Measurements from ENCODE around the gene ESPN.

GRCh38 chr1:6461051-6461530 is 36.5 kb downstream of the ESPN start:
- TF ChIP-seq, protein P1, sequence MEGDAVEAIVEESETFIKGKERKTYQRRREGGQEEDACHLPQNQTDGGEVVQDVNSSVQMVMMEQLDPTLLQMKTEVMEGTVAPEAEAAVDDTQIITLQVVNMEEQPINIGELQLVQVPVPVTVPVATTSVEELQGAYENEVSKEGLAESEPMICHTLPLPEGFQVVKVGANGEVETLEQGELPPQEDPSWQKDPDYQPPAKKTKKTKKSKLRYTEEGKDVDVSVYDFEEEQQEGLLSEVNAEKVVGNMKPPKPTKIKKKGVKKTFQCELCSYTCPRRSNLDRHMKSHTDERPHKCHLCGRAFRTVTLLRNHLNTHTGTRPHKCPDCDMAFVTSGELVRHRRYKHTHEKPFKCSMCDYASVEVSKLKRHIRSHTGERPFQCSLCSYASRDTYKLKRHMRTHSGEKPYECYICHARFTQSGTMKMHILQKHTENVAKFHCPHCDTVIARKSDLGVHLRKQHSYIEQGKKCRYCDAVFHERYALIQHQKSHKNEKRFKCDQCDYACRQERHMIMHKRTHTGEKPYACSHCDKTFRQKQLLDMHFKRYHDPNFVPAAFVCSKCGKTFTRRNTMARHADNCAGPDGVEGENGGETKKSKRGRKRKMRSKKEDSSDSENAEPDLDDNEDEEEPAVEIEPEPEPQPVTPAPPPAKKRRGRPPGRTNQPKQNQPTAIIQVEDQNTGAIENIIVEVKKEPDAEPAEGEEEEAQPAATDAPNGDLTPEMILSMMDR (IDR thresholded peaks at IDR 0.05): no peak
- no peak for TF ChIP-seq SIN3A (IDR thresholded peaks at IDR 0.05; ENCODE audit: borderline replicate concordance, insufficient read depth, low read depth, low read length)

Data from Panc1 (cell line).